K562 (cell line): Measurements from ENCODE around the gene IQCC. TPM values are rescaled to one million over a fixed set of nuclear protein-coding genes. Genes with fewer than 3 reads are reported as not detected.

Experiments used
- CBX1 ChIP-seq: sonication (generic); IDR thresholded peaks from 2 replicates; pipeline ENCODE4 v1.6.1; 2016; ENCODE audit warnings: antibody characterized with exemption, low read depth, mild to moderate bottlenecking
- CHD4 ChIP-seq: fragments of 200-600 bp; sonication (generic); IDR thresholded peaks from 3 replicates; pipeline ENCODE4 v1.6.1; 2012; ENCODE audit warnings: low read depth, mild to moderate bottlenecking, mixed read lengths, low read length, inconsistent platforms; ENCODE audit not compliant: insufficient read depth, insufficient replicate concordance, poor library complexity, severe bottlenecking
- COPS2 ChIP-seq: fragments of 450-650 bp; conservative IDR thresholded peaks from 2 replicates; pipeline ENCODE4 v1.6.1; 2016; ENCODE audit warnings: mild to moderate bottlenecking, moderate library complexity
- EHMT2 ChIP-seq: fragments of 450-650 bp; IDR thresholded peaks from 2 replicates; pipeline ENCODE4 v1.6.1; 2018; ENCODE audit warnings: antibody characterized with exemption
- ELF1 ChIP-seq: fragments of 200-800 bp; sonication (Bioruptor generic); IDR thresholded peaks from 2 replicates; pipeline ENCODE4 v1.6.1; 2016; ENCODE audit warnings: missing genetic modification characterization, missing compliant biosample characterization
- GABPB2 ChIP-seq: fragments of 250-450 bp; sonication (Bioruptor Pico); conservative IDR thresholded peaks from 2 replicates; pipeline ENCODE4 v1.5.1; 2021; ENCODE audit warnings: mild to moderate bottlenecking
- GATAD2A ChIP-seq: fragments of 450-650 bp; IDR thresholded peaks from 2 replicates; pipeline ENCODE4 v1.6.1; 2017
- IRF9 ChIP-seq: fragments of 450-650 bp; IDR thresholded peaks from 2 replicates; pipeline ENCODE4 v1.6.1; 2016; ENCODE audit warnings: missing biosample characterization, missing genetic modification characterization
- NFE2L1 ChIP-seq: fragments of 450-650 bp; IDR thresholded peaks from 2 replicates; pipeline ENCODE4 v1.6.1; 2016; ENCODE audit warnings: missing genetic modification characterization, low read depth, mild to moderate bottlenecking, missing compliant biosample characterization, moderate library complexity, borderline replicate concordance
- PHTF2 ChIP-seq: fragments of 250-450 bp; sonication (Bioruptor Pico); IDR thresholded peaks from 2 replicates; pipeline ENCODE4 v1.5.0; 2021; ENCODE audit warnings: mild to moderate bottlenecking
- RBFOX2 ChIP-seq: fragments of 200-400 bp; formaldehyde crosslinking; IDR thresholded peaks from 2 replicates; pipeline ENCODE4 v1.6.1; 2017; ENCODE audit warnings: low read depth, mild to moderate bottlenecking, low read length, moderate library complexity
- RBM25 ChIP-seq: fragments of 200-400 bp; formaldehyde crosslinking; IDR thresholded peaks from 2 replicates; pipeline ENCODE4 v1.6.1; 2018; ENCODE audit warnings: low read length, low read depth, moderate library complexity; ENCODE audit not compliant: severe bottlenecking
- SOX6 ChIP-seq: fragments of 450-650 bp; IDR thresholded peaks from 2 replicates; pipeline ENCODE4 v1.6.1; 2014; ENCODE audit warnings: mild to moderate bottlenecking
- STAT5A ChIP-seq: IDR thresholded peaks from 2 replicates; pipeline ENCODE4 v1.6.1; 2012; ENCODE audit warnings: low read length, inconsistent platforms, borderline replicate concordance
- TARDBP ChIP-seq: fragments of 450-650 bp; IDR thresholded peaks from 2 replicates; pipeline ENCODE4 v1.6.1; 2016
- ZBTB11 ChIP-seq, 3 experiments: fragments of 200-800 bp in 1 of 3; fragments of 250-450 bp in 1 of 3; fragments of 450-650 bp in 1 of 3; sonication (Bioruptor Pico) in 1 of 3; sonication (Bioruptor generic) in 1 of 3; formaldehyde crosslinking in 1 of 3; IDR thresholded peaks; 2 replicates each; pipeline versions ENCODE4 v1.6.1 to v1.8.0; 2016 to 2022; ENCODE audit warnings: mild to moderate bottlenecking in 2 of 3, missing genetic modification characterization in 2 of 3, missing compliant biosample characterization in 1 of 3, moderate library complexity in 1 of 3
- polyA plus RNA-seq, 8 experiments: library from polyadenylated mRNA; depleted of rRNA in 4 of 8; stranded (reverse) in 5 of 8; unstranded in 3 of 8; fragments of >200 nt; fragmentation: Nextera tagmentation in 2 of 8; fragmentation: Illumina TruSeq in 1 of 8; extraction: Ambion mirVana in 2 of 8; extraction: Trizol in 1 of 8; gene quantifications; 2 replicates each; pipeline versions ENCODE4 v1.2.1 to v1.2.3, GENCODE V29; 2011 to 2014; ENCODE audit warnings: inconsistent platforms in 1 of 8, missing spikeins in 1 of 8
- total RNA-seq, 7 experiments: library from RNA; depleted of rRNA in 6 of 7; stranded (reverse); fragments of >200 nt in 6 of 7; fragmentation: Illumina TruSeq in 2 of 7; extraction: Trizol in 2 of 7; gene quantifications; 2 replicates each; pipeline versions ENCODE4 v1.2.1 to v1.2.3, GENCODE V29; 2011 to 2021; ENCODE audit warnings: low replicate concordance in 1 of 7
- TF ChIP-seq, protein P1 (sequence below): fragments of 250-450 bp; sonication (Bioruptor Pico); IDR thresholded peaks from 2 replicates; pipeline ENCODE4 v1.4.0; 2020; ENCODE audit warnings: mild to moderate bottlenecking, moderate library complexity, borderline replicate concordance
- TF ChIP-seq, protein P2 (sequence below): fragments of 250-450 bp; sonication (Bioruptor Pico); IDR thresholded peaks from 2 replicates; pipeline ENCODE4 v1.8.0; 2022; ENCODE audit warnings: moderate library complexity, mild to moderate bottlenecking, inconsistent platforms

The IQCC gene
- total and polyA plus RNA-seq, 9 of the 15 experiments (the other 6 are each of a cell fraction or from before 2014, with no cell fraction given) = 8.1 to 16.5 (median 10.7) TPM

GRCh38 chr1:32221980-32222755 lies 16.7 kb downstream of the IQCC start, which contains the start of the genes EIF3I and TMEM234 (continued):
- TF ChIP-seq IRF9 (tag) (no peak), CHD4 (no peak), SOX6 (no peak), COPS2 (no peak), GABPB2 (no peak), TARDBP (no peak), ZBTB11 (CRISPR knock-in tag; IDR thresholded peaks at IDR 0.05) (peak in 1 of 3 experiments; percentile 58; a peak in 2 of 6 replicates), CBX1 (no peak), NFE2L1 (tag) (no peak), EHMT2 (no peak), STAT5A (no peak), GATAD2A (no peak), ELF1 (tag) (peak; percentile 99), RBM25 (no peak), RBFOX2 (peak; percentile 94), PHTF2 (no peak)
- TF ChIP-seq, protein P1, sequence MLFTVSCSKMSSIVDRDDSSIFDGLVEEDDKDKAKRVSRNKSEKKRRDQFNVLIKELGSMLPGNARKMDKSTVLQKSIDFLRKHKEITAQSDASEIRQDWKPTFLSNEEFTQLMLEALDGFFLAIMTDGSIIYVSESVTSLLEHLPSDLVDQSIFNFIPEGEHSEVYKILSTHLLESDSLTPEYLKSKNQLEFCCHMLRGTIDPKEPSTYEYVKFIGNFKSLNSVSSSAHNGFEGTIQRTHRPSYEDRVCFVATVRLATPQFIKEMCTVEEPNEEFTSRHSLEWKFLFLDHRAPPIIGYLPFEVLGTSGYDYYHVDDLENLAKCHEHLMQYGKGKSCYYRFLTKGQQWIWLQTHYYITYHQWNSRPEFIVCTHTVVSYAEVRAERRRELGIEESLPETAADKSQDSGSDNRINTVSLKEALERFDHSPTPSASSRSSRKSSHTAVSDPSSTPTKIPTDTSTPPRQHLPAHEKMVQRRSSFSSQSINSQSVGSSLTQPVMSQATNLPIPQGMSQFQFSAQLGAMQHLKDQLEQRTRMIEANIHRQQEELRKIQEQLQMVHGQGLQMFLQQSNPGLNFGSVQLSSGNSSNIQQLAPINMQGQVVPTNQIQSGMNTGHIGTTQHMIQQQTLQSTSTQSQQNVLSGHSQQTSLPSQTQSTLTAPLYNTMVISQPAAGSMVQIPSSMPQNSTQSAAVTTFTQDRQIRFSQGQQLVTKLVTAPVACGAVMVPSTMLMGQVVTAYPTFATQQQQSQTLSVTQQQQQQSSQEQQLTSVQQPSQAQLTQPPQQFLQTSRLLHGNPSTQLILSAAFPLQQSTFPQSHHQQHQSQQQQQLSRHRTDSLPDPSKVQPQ (CRISPR knock-in tag) = no peak
- TF ChIP-seq, protein P2, sequence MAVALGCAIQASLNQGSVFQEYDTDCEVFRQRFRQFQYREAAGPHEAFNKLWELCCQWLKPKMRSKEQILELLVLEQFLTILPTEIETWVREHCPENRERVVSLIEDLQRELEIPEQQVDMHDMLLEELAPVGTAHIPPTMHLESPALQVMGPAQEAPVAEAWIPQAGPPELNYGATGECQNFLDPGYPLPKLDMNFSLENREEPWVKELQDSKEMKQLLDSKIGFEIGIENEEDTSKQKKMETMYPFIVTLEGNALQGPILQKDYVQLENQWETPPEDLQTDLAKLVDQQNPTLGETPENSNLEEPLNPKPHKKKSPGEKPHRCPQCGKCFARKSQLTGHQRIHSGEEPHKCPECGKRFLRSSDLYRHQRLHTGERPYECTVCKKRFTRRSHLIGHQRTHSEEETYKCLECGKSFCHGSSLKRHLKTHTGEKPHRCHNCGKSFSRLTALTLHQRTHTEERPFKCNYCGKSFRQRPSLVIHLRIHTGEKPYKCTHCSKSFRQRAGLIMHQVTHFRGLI = no peak
